Measurements from ENCODE around the gene TNC. TPM values are rescaled to one million over a fixed set of nuclear protein-coding genes. Genes with fewer than 3 reads are reported as not detected.

Gene TNC
- total and polyA plus RNA-seq, 10 of the 15 experiments (the other 5 are each of a cell fraction or from before 2014, with no cell fraction given): 0.05 to 4.2 (median 0.14) TPM

DNA sequence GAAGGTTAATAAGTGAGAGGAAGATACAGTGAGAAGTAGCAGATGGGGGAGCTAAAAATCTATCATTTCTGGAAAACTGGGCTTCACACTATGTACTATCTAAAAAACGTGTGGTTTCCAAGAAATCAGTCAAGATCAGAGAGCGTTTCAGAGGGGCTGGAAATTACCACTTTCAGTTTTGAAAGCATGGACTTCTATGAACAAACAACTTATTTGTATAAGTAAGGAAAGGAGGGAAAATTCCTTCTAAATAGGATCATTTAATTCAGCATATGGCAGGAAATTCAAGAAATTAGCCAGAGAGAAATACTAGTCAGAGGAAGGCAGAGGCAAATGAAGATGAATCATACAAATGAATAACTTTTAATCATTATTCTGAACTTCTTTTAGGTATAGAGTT lies 11.3 kb downstream of the TNC start:
- Histone ChIP-seq H3K4me2 (ENCODE audit: control insufficient read depth, insufficient read depth) (no peak overlapping the region), H3K4me3 (no peak overlapping the region), H4K20me1 (ENCODE audit: control insufficient read depth, insufficient read depth) (no peaks in the 10 kb centered on the region), H3K4me1 (ENCODE audit: control insufficient read depth, insufficient read depth, low read length) (no peaks in the 10 kb centered on the region), H3K27me3 (replicated peaks in 1 of 2; ENCODE audit: control insufficient read depth in 2 of 2, insufficient read depth in 2 of 2, low read length in 1 of 2) (no peaks in the 10 kb centered on the region; a peak in 1 of 4 replicates), H3K36me3 (ENCODE audit: control insufficient read depth in 2 of 2, insufficient read depth in 2 of 2, low read length in 1 of 2) (no peaks in the 10 kb centered on the region), H3K27ac (ENCODE audit: control insufficient read depth, insufficient read depth) (no peak overlapping the region), H2AFZ (ENCODE audit: control insufficient read depth, low read depth, low read length) (no peak overlapping the region), H3K9ac (ENCODE audit: control insufficient read depth, insufficient read depth, low read length) (no peak overlapping the region), H3K9me3 (replicated peaks; ENCODE audit: control insufficient read depth, insufficient read depth, low read length) (no peaks in the 10 kb centered on the region), H3K79me2 (ENCODE audit: control insufficient read depth, insufficient read depth, low read length) (no peaks in the 10 kb centered on the region)
- ChIA-PET SMC1A (ENCODE audit: uncharacterized antibody, unreplicated experiment) (no interaction called here), CTCF (interaction anchor here (1.4 kb wide), 1 partner anchor 18 kb away, joined by 3 read pairs; no protein-coding TSS in a partner anchor), RAD21 (ENCODE audit: unreplicated experiment) (no interaction called here), POLR2A (no interaction called here)
- BruUV-seq (replicated peaks): no TSS peak
- FAIRE-seq (no peak), DNase-seq (ENCODE audit: low read depth, low spot score) (no peak), ATAC-seq (no peak)
- intact Hi-C loops (cut with micrococcal nuclease; ENCODE audit: unreplicated experiment) (no loop called here), in situ Hi-C loops (cut with MboI) (no loop called here)
- no peak for TF ChIP-seq TBL1XR1 (IDR thresholded peaks at IDR 0.05; ENCODE audit: low read depth, low read length)
- TF ChIP-seq ZSCAN29 (IDR thresholded peaks at IDR 0.05): no peak
- TF ChIP-seq, protein P1, sequence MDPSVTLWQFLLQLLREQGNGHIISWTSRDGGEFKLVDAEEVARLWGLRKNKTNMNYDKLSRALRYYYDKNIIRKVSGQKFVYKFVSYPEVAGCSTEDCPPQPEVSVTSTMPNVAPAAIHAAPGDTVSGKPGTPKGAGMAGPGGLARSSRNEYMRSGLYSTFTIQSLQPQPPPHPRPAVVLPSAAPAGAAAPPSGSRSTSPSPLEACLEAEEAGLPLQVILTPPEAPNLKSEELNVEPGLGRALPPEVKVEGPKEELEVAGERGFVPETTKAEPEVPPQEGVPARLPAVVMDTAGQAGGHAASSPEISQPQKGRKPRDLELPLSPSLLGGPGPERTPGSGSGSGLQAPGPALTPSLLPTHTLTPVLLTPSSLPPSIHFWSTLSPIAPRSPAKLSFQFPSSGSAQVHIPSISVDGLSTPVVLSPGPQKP (IDR thresholded peaks at IDR 0.05; ENCODE audit: low read depth, low read length): no peak
- no peak for TF ChIP-seq RUNX3 (IDR thresholded peaks at IDR 0.05; ENCODE audit: low read length)
- no peak for TF ChIP-seq POLR2AphosphoS5 (IDR thresholded peaks at IDR 0.05; ENCODE audit: low read length)
- TF ChIP-seq KLF5 (IDR thresholded peaks at IDR 0.05; ENCODE audit: partially characterized antibody): no peak
- no peak for TF ChIP-seq ATF7 (IDR thresholded peaks at IDR 0.05; ENCODE audit: low read depth)
- TF ChIP-seq, protein P2, sequence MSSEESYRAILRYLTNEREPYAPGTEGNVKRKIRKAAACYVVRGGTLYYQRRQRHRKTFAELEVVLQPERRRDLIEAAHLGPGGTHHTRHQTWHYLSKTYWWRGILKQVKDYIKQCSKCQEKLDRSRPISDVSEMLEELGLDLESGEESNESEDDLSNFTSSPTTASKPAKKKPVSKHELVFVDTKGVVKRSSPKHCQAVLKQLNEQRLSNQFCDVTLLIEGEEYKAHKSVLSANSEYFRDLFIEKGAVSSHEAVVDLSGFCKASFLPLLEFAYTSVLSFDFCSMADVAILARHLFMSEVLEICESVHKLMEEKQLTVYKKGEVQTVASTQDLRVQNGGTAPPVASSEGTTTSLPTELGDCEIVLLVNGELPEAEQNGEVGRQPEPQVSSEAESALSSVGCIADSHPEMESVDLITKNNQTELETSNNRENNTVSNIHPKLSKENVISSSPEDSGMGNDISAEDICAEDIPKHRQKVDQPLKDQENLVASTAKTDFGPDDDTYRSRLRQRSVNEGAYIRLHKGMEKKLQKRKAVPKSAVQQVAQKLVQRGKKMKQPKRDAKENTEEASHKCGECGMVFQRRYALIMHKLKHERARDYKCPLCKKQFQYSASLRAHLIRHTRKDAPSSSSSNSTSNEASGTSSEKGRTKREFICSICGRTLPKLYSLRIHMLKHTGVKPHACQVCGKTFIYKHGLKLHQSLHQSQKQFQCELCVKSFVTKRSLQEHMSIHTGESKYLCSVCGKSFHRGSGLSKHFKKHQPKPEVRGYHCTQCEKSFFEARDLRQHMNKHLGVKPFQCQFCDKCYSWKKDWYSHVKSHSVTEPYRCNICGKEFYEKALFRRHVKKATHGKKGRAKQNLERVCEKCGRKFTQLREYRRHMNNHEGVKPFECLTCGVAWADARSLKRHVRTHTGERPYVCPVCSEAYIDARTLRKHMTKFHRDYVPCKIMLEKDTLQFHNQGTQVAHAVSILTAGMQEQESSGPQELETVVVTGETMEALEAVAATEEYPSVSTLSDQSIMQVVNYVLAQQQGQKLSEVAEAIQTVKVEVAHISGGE (CRISPR knock-in tag; IDR thresholded peaks at IDR 0.05): no peak
- TF ChIP-seq IKZF2 (IDR thresholded peaks at IDR 0.05): no peak
- no peak for TF ChIP-seq NR2F1 (conservative IDR thresholded peaks at IDR 0.05)
- no peak for TF ChIP-seq RELA (IDR thresholded peaks at IDR 0.05; ENCODE audit: borderline replicate concordance, partially characterized antibody)
- TF ChIP-seq POU2F2 (IDR thresholded peaks at IDR 0.05; ENCODE audit: borderline replicate concordance, low read depth, low read length): no peak
- TF ChIP-seq CEBPB (IDR thresholded peaks at IDR 0.05; ENCODE audit: borderline replicate concordance in 1 of 2, low read depth in 2 of 2, low read length in 2 of 2): no peak
- TF ChIP-seq POLR2AphosphoS2 (IDR thresholded peaks at IDR 0.05; ENCODE audit: low read depth, low read length): no peak
- TF ChIP-seq, protein P3, sequence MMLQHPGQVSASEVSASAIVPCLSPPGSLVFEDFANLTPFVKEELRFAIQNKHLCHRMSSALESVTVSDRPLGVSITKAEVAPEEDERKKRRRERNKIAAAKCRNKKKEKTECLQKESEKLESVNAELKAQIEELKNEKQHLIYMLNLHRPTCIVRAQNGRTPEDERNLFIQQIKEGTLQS (IDR thresholded peaks at IDR 0.05; ENCODE audit: borderline replicate concordance, extremely low read depth, low read depth, low read length): no peak
- no peak for TF ChIP-seq BHLHE40 (IDR thresholded peaks at IDR 0.05; ENCODE audit: borderline replicate concordance in 1 of 2, low read depth in 2 of 2, low read length in 1 of 2)
- TF ChIP-seq SP1 (IDR thresholded peaks at IDR 0.05; ENCODE audit: low read depth, low read length): no peak
- TF ChIP-seq YY1 (IDR thresholded peaks at IDR 0.05; ENCODE audit: low read depth, low read length): no peak
- no peak for TF ChIP-seq HDGF (IDR thresholded peaks at IDR 0.05)
- TF ChIP-seq, protein P4, sequence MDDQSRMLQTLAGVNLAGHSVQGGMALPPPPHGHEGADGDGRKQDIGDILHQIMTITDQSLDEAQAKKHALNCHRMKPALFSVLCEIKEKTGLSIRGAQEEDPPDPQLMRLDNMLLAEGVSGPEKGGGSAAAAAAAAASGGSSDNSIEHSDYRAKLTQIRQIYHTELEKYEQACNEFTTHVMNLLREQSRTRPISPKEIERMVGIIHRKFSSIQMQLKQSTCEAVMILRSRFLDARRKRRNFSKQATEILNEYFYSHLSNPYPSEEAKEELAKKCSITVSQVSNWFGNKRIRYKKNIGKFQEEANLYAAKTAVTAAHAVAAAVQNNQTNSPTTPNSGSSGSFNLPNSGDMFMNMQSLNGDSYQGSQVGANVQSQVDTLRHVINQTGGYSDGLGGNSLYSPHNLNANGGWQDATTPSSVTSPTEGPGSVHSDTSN (IDR thresholded peaks at IDR 0.05; ENCODE audit: insufficient replicate concordance, low read depth, low read length): no peak
- WGBS (ENCODE audit: insufficient coverage, insufficient replicate concordance, low lambda C conversion rate, missing lambda C conversion rate): 3% methylated on average over 2 of the region's 2 CpGs
